ENCODE data around the gene PLPP4.

PLPP4 gene

GRCh38 chr10:120479506-120479905 lies 22.5 kb downstream of the PLPP4 start:
- Histone ChIP-seq H3K4me1 (ENCODE audit: control insufficient read depth, insufficient read depth, low read length) (peaks cover 9% of the 10 kb centered on the region), H3K27me3 (ENCODE audit: control insufficient read depth, insufficient read depth, low read length) (no peaks in the 10 kb centered on the region), H3K9ac (ENCODE audit: low read length) (no peak overlapping the region), H3K36me3 (ENCODE audit: control insufficient read depth, insufficient read depth, low read length) (no peaks in the 10 kb centered on the region), H3K4me3 (ENCODE audit: low read length) (no peak overlapping the region), H3K27ac (ENCODE audit: low read depth, low read length) (no peak overlapping the region)

DNA sequence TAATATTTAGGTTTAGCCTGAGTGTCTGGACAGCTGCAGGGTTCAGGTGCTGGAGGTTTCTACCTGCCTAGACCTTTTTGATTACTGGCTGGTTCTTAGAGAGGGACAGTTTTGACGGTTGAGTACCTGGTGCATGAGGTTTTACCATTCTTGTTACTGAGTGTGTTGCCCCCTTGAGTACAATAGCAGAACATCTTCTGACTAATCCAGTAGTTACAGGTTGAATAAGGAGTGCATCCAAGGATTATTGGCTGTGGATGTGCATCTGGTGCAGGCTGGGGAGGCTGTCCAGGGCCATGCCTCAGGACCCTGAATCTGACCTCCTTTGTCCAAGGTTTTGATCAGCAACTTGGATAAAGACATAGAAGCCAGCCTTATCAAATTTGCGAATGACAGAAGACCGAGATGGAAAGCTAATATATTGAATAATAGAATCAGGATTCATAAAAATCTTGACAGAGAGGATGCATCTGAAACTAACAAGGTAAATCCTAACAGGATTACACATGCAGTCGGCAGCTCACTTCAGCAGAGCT lies 23.1 kb downstream of the PLPP4 start:
- no peak overlapping the region for H3K27ac ChIP-seq (ENCODE audit: low read depth, low read length)
- no peaks in the 10 kb centered on the region for H3K36me3 ChIP-seq (ENCODE audit: control insufficient read depth, insufficient read depth, low read length)
- peaks cover 9% of the 10 kb centered on the region for H3K4me1 ChIP-seq (ENCODE audit: control insufficient read depth, insufficient read depth, low read length)
- no peaks in the 10 kb centered on the region for H3K27me3 ChIP-seq (ENCODE audit: control insufficient read depth, insufficient read depth, low read length)
- H3K4me3 ChIP-seq (ENCODE audit: low read length) = no peak overlapping the region
- H3K9ac ChIP-seq (ENCODE audit: low read length) = no peak overlapping the region

GRCh38 chr10:120480848-120481247 lies 23.8 kb downstream of the PLPP4 start:
- Histone ChIP-seq H3K9ac (ENCODE audit: low read length) (no peak overlapping the region), H3K4me1 (ENCODE audit: control insufficient read depth, insufficient read depth, low read length) (peaks cover 9% of the 10 kb centered on the region), H3K27me3 (ENCODE audit: control insufficient read depth, insufficient read depth, low read length) (no peaks in the 10 kb centered on the region), H3K27ac (ENCODE audit: low read depth, low read length) (no peak overlapping the region), H3K36me3 (ENCODE audit: control insufficient read depth, insufficient read depth, low read length) (no peaks in the 10 kb centered on the region), H3K4me3 (ENCODE audit: low read length) (no peak overlapping the region)

DNA sequence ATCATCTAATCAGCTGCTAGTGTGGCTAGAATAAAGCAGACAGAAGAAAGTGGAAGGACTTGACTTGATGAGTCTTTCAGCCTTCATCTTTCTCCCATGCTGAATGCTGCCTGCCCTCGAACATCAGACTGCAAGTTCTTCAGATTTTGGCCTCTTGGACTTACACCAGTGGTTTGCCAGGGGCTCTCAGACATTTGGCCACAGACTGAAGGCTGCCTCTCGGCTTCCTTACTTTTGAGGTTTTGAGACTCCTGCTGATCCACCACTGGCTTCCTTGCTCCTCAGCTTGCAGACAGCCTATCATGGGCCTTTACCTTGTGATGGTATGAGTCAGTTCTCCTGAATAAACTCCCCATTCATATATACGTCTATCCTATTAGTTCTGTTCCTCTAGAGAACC lies 26.0 kb downstream of the PLPP4 start:
- Histone ChIP-seq H3K4me3 (ENCODE audit: low read length) (no peak overlapping the region), H3K27ac (ENCODE audit: low read depth, low read length) (no peak overlapping the region), H3K27me3 (ENCODE audit: control insufficient read depth, insufficient read depth, low read length) (no peaks in the 10 kb centered on the region), H3K9ac (ENCODE audit: low read length) (no peak overlapping the region), H3K36me3 (ENCODE audit: control insufficient read depth, insufficient read depth, low read length) (no peaks in the 10 kb centered on the region), H3K4me1 (ENCODE audit: control insufficient read depth, insufficient read depth, low read length) (no peaks in the 10 kb centered on the region)

- Histone ChIP-seq H3K27me3 (ENCODE audit: control insufficient read depth, insufficient read depth, low read length) (no peaks in the 10 kb centered on the region), H3K4me3 (ENCODE audit: low read length) (no peak overlapping the region), H3K36me3 (ENCODE audit: control insufficient read depth, insufficient read depth, low read length) (no peaks in the 10 kb centered on the region), H3K4me1 (ENCODE audit: control insufficient read depth, insufficient read depth, low read length) (no peaks in the 10 kb centered on the region), H3K9ac (ENCODE audit: low read length) (no peak overlapping the region), H3K27ac (ENCODE audit: low read depth, low read length) (no peak overlapping the region)
These were observed 26.7 kb downstream of the PLPP4 start for GRCh38 chr10:120483651-120484301.

- Histone ChIP-seq H3K9ac (ENCODE audit: low read length) (no peak overlapping the region), H3K36me3 (ENCODE audit: control insufficient read depth, insufficient read depth, low read length) (no peaks in the 10 kb centered on the region), H3K27ac (ENCODE audit: low read depth, low read length) (no peak overlapping the region), H3K4me3 (ENCODE audit: low read length) (no peak overlapping the region), H3K4me1 (ENCODE audit: control insufficient read depth, insufficient read depth, low read length) (no peaks in the 10 kb centered on the region), H3K27me3 (ENCODE audit: control insufficient read depth, insufficient read depth, low read length) (no peaks in the 10 kb centered on the region)
These were observed 28.9 kb downstream of the PLPP4 start for GRCh38 chr10:120485946-120486345.

GRCh38 chr10:120486671-120487205 lies 29.7 kb downstream of the PLPP4 start:
- H3K27me3 ChIP-seq (ENCODE audit: control insufficient read depth, insufficient read depth, low read length) = no peaks in the 10 kb centered on the region
- H3K4me3 ChIP-seq (ENCODE audit: low read length) = no peak overlapping the region
- no peak overlapping the region for H3K27ac ChIP-seq (ENCODE audit: low read depth, low read length)
- H3K4me1 ChIP-seq (ENCODE audit: control insufficient read depth, insufficient read depth, low read length) = no peaks in the 10 kb centered on the region
- H3K36me3 ChIP-seq (ENCODE audit: control insufficient read depth, insufficient read depth, low read length) = no peaks in the 10 kb centered on the region
- no peak overlapping the region for H3K9ac ChIP-seq (ENCODE audit: low read length)

- Histone ChIP-seq H3K4me3 (ENCODE audit: low read length) (no peak overlapping the region), H3K27me3 (ENCODE audit: control insufficient read depth, insufficient read depth, low read length) (no peaks in the 10 kb centered on the region), H3K9ac (ENCODE audit: low read length) (no peak overlapping the region), H3K27ac (ENCODE audit: low read depth, low read length) (no peak overlapping the region), H3K4me1 (ENCODE audit: control insufficient read depth, insufficient read depth, low read length) (no peaks in the 10 kb centered on the region), H3K36me3 (ENCODE audit: control insufficient read depth, insufficient read depth, low read length) (no peaks in the 10 kb centered on the region)
These were observed 33.3 kb downstream of the PLPP4 start for GRCh38 chr10:120490288-120490687.

DNA sequence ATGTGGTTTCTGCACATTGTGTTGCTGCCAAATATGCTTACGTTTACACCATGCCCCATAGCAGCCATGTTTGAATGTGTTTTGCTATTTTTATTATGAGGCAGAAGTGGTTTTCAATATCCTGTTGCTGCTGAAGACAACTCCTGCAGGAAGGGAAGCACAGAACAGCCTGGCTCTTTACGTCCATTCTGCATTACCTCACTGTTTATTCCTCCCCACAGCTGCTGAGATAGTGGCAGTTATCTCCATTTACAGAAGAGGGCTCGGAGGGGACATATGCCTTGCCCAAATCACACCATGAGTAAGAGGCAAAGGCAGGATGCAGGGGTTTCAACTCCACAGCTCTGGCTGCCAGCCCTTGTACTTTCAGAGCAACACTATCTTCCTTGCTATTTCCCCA lies 35.3 kb downstream of the PLPP4 start:
- Histone ChIP-seq H3K36me3 (ENCODE audit: control insufficient read depth, insufficient read depth, low read length) (no peaks in the 10 kb centered on the region), H3K27ac (ENCODE audit: low read depth, low read length) (no peak overlapping the region), H3K27me3 (ENCODE audit: control insufficient read depth, insufficient read depth, low read length) (no peaks in the 10 kb centered on the region), H3K4me3 (ENCODE audit: low read length) (no peak overlapping the region), H3K9ac (ENCODE audit: low read length) (no peak overlapping the region), H3K4me1 (ENCODE audit: control insufficient read depth, insufficient read depth, low read length) (no peaks in the 10 kb centered on the region)

DNA sequence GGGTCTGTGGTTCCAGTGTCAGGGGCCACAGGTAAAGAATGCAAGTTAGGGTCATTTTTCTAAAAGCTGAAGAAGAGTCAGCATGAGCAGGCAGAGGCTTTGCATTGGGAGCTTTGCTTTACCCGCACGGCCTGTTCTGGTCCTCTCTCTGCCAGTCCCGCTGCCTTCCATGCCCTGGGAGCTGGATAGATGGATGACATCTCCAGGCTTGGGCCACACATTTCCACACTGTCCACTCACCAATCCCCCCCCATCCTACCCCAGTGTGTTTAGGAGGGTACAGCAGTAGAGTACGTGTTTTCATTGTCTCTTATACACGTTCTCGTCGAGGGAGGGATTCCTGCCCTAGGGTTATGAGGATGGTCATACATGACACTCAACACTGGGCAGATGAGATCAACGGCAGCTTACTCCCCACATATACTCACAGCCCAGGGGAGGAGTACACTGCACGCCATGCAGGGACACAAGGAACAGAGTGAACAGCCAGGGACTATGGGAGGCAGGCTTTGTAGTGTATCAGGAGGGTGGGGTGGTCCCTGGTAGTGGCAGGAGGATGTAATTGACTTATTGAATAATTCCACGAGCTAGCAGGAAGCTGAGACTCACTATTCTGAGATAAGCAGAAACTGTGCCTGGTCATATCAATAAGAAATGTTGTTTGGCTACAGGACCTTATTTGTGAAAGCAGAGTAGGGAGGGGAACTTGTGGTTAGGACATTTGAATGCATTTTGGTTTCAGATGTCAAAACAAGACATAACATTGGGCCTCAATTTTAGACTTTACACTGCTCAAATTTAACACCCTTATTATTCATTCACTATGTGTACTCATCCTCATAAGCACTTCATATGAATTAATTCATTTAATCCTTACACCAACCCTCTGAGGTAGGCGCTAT lies 36.6 kb downstream of the PLPP4 start:
- H3K4me1 ChIP-seq (ENCODE audit: control insufficient read depth, insufficient read depth, low read length) = no peaks in the 10 kb centered on the region
- H3K4me3 ChIP-seq (ENCODE audit: low read length) = no peak overlapping the region
- H3K36me3 ChIP-seq (ENCODE audit: control insufficient read depth, insufficient read depth, low read length) = no peaks in the 10 kb centered on the region
- H3K27ac ChIP-seq (ENCODE audit: low read depth, low read length) = no peak overlapping the region
- no peaks in the 10 kb centered on the region for H3K27me3 ChIP-seq (ENCODE audit: control insufficient read depth, insufficient read depth, low read length)
- H3K9ac ChIP-seq (ENCODE audit: low read length) = no peak overlapping the region

- no peaks in the 10 kb centered on the region for H3K4me1 ChIP-seq (ENCODE audit: control insufficient read depth, insufficient read depth, low read length)
- no peaks in the 10 kb centered on the region for H3K27me3 ChIP-seq (ENCODE audit: control insufficient read depth, insufficient read depth, low read length)
- no peak overlapping the region for H3K9ac ChIP-seq (ENCODE audit: low read length)
- no peak overlapping the region for H3K4me3 ChIP-seq (ENCODE audit: low read length)
- no peaks in the 10 kb centered on the region for H3K36me3 ChIP-seq (ENCODE audit: control insufficient read depth, insufficient read depth, low read length)
- no peak overlapping the region for H3K27ac ChIP-seq (ENCODE audit: low read depth, low read length)
These were observed 37.3 kb downstream of the PLPP4 start for GRCh38 chr10:120494313-120494710.

GRCh38 chr10:120495226-120496009 lies 38.4 kb downstream of the PLPP4 start:
- no peak overlapping the region for H3K27ac ChIP-seq (ENCODE audit: low read depth, low read length)
- no peaks in the 10 kb centered on the region for H3K27me3 ChIP-seq (ENCODE audit: control insufficient read depth, insufficient read depth, low read length)
- H3K36me3 ChIP-seq (ENCODE audit: control insufficient read depth, insufficient read depth, low read length) = no peaks in the 10 kb centered on the region
- H3K9ac ChIP-seq (ENCODE audit: low read length) = no peak overlapping the region
- no peaks in the 10 kb centered on the region for H3K4me1 ChIP-seq (ENCODE audit: control insufficient read depth, insufficient read depth, low read length)
- no peak overlapping the region for H3K4me3 ChIP-seq (ENCODE audit: low read length)

Measured in rectal smooth muscle tissue (tissue), 1 donor.